ENCODE results near the gene OR1D2. TPM values are rescaled to one million over a fixed set of nuclear protein-coding genes. Genes with fewer than 3 reads are reported as not detected.
"Not testable (repeated sequence)": the region's sequence is repeated elsewhere in the genome, so short reads cannot be mapped to it uniquely, and the experiment has no call there.

Gene OR1D2, protein sequence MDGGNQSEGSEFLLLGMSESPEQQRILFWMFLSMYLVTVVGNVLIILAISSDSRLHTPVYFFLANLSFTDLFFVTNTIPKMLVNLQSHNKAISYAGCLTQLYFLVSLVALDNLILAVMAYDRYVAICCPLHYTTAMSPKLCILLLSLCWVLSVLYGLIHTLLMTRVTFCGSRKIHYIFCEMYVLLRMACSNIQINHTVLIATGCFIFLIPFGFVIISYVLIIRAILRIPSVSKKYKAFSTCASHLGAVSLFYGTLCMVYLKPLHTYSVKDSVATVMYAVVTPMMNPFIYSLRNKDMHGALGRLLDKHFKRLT
- total RNA-seq (2016; rRNA removed; fragmentation: Illumina TruSeq; extraction: Trizol) (not detected in 2 replicates), polyA plus RNA-seq (2011; rRNA removed) (not detected in 2 replicates), polyA minus RNA-seq (2011; rRNA and poly(A)+ RNA removed; ENCODE audit: low replicate concordance) (not detected in 2 replicates), Bru-seq, nascent RNA (not detected), BruChase-seq, experiment 1, labeled RNA remaining after a 6-hour chase (not detected), BruChase-seq, experiment 2, labeled RNA remaining after a 2-hour chase (not detected)
- not detected in 2 replicates for total RNA-seq (2016; cell fraction: cytosol; rRNA removed; fragmentation: Illumina TruSeq; extraction: Trizol; ENCODE audit: low read depth)
- total RNA-seq (2016; cell fraction: insoluble cytoplasmic fraction; rRNA removed; fragmentation: Illumina TruSeq; extraction: Trizol) = not detected in 2 replicates
- not detected in 2 replicates for total RNA-seq (2016; cell fraction: membrane; rRNA removed; fragmentation: Illumina TruSeq; extraction: Trizol)
- not detected in 2 replicates for total RNA-seq (2016; cell fraction: nucleus; rRNA removed; fragmentation: Illumina TruSeq; extraction: Trizol)
- not detected in 2 replicates for polyA plus RNA-seq (2011; cell fraction: cytosol; rRNA removed)
- not detected in 2 replicates for polyA plus RNA-seq (2011; cell fraction: nucleus; rRNA removed)
- polyA plus RNA-seq (2012) = not detected in 2 replicates
- not detected in 2 replicates for polyA plus RNA-seq (2016; cell fraction: cytosol; fragmentation: Illumina TruSeq; extraction: Trizol; ENCODE audit: low read depth)
- not detected in 2 replicates for polyA plus RNA-seq (2016; cell fraction: insoluble cytoplasmic fraction; fragmentation: Illumina TruSeq; extraction: Trizol; ENCODE audit: low read depth)
- polyA plus RNA-seq (2016; cell fraction: membrane; fragmentation: Illumina TruSeq; extraction: Trizol; ENCODE audit: low read depth) = not detected in 2 replicates
- polyA plus RNA-seq (2016; cell fraction: nucleus; fragmentation: Illumina TruSeq; extraction: Trizol; ENCODE audit: insufficient read depth, low read depth) = not detected in 2 replicates
- not detected in 2 replicates for polyA minus RNA-seq (2011; cell fraction: cytosol; rRNA and poly(A)+ RNA removed)
- not detected in 2 replicates for polyA minus RNA-seq (2011; cell fraction: nucleus; rRNA and poly(A)+ RNA removed)
- long read RNA-seq, experiment 1 = 0 reads
- long read RNA-seq, experiment 2 = 0 reads

DNA sequence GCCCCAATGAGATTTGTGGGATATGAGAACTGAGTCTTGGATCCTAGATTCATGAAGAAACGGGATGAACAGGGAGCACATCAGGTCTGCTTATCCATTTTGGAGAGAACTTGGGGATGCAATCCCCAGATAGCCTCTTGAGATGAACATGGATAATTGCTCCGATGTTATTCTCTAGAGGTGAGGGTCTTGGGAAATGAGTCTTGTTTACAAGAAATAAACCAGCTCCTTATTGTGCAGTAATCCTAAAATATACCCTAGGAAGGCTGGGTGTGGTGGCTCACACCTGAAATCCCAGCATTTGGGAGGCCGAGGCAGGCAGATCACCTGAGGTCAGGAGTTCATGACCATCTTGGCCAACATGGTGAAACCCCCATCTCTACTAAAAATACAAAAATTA lies at the start of gene OR1D2:
Gene OR1D2 (minus strand): TSS at position 101 of the 400 bp plus-strand sequence. CDS start 11,426 bp downstream, outside the sequence.
- no peak within 1 kb of the TSS for H3K27ac ChIP-seq (ENCODE audit: extremely low read length, insufficient read depth, low read length)
- H4K20me1 ChIP-seq (ENCODE audit: insufficient read depth, low read length) = no peaks in the 10 kb centered on the region
- WGBS (ENCODE audit: low lambda C conversion rate) = 2% methylated on average over 3 of the region's 3 CpGs
- in situ Hi-C loops (cut with HindIII; ENCODE audit: extremely low pct_ligation_motif_present, low pct_unique_long_range_greater_than_20kb) (no loop called here), intact Hi-C loops (cut with micrococcal nuclease; ENCODE audit: unreplicated experiment) (no loop called here)
- CTCF ChIA-PET (ENCODE audit: low intra/inter-chr PET ratio, low total read pairs) = no interaction called here
- TF ChIP-seq ZMYM3 (CRISPR knock-in tag; IDR thresholded peaks at IDR 0.05) (no peak), ZNF24 (IDR thresholded peaks at IDR 0.05) (no peak), NFE2L2 (IDR thresholded peaks at IDR 0.05; ENCODE audit: low read length) (no peak), HDAC2 (CRISPR knock-in tag; IDR thresholded peaks at IDR 0.05) (no peak), ZNF878 (CRISPR knock-in tag; IDR thresholded peaks at IDR 0.05) (no peak), TOE1 (CRISPR knock-in tag; IDR thresholded peaks at IDR 0.05) (no peak), CREM (IDR thresholded peaks at IDR 0.05) (no peak), CREM (CRISPR knock-in tag; IDR thresholded peaks at IDR 0.05) (no peak), ZNF605 (CRISPR knock-in tag; IDR thresholded peaks at IDR 0.05) (no peak)
- TF ChIP-seq, protein P1, sequence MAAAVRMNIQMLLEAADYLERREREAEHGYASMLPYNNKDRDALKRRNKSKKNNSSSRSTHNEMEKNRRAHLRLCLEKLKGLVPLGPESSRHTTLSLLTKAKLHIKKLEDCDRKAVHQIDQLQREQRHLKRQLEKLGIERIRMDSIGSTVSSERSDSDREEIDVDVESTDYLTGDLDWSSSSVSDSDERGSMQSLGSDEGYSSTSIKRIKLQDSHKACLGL (CRISPR knock-in tag; IDR thresholded peaks at IDR 0.05) = no peak
- ATAC-seq = no peak
- H3K9me3 ChIP-seq (ENCODE audit: low read length) = peaks cover 4% of the 10 kb centered on the region; the same call in 1 of the 2 replicates
- H3K4me1 ChIP-seq (ENCODE audit: insufficient read depth, low read length) = no peaks in the 10 kb centered on the region
- POLR2A ChIA-PET = no interaction called here
- no peak within 1 kb of the TSS for H3K4me2 ChIP-seq (ENCODE audit: low read depth, low read length)
- H3K9ac ChIP-seq (ENCODE audit: insufficient read depth, low read depth, low read length) = no peak within 1 kb of the TSS
- H2AFZ ChIP-seq (ENCODE audit: low read length) = no peak within 1 kb of the TSS
- FAIRE-seq = no peak
- H3K36me3 ChIP-seq (replicated peaks in 1 of 2; ENCODE audit: control insufficient read depth in 1 of 2, insufficient read depth in 2 of 2, low read length in 2 of 2) = no peaks in the 10 kb centered on the region
- H3K79me2 ChIP-seq (ENCODE audit: insufficient read depth, low read length) = no peaks in the 10 kb centered on the region
- H3K4me3 ChIP-seq (replicated peaks in 1 of 3; ENCODE audit: insufficient read depth in 1 of 3, low read depth in 2 of 3, low read length in 3 of 3) = no peak within 1 kb of the TSS
- no peak for DNase-seq (ENCODE audit: low spot score)
- no peaks in the 10 kb centered on the region for H3K27me3 ChIP-seq (ENCODE audit: control insufficient read depth in 1 of 2, insufficient read depth in 2 of 2, low read length in 2 of 2)
- BruUV-seq (replicated peaks) = no TSS peak

DNA sequence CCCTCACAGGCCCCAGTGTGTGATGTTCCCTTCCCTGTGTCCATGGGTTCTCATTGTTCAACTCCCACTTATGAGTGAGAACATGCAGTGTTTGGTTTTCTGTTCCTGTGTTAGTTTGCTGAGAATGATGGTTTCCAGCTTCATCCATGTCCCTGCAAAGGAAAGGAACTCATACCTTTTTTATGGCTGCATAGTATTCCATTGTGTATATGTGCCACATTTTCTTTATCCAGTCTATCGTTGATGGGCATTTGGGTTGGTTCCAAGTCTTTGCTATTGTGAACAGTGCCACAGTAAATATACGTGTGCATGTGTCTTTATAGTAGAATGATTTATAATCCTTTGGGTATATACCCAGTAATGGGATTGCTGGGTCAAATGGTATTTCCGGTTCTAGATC lies 33.3 kb upstream of the OR1D2 start:
- intact Hi-C loops (cut with micrococcal nuclease; ENCODE audit: unreplicated experiment); in situ Hi-C loops (cut with HindIII; ENCODE audit: extremely low pct_ligation_motif_present, low pct_unique_long_range_greater_than_20kb); DNase-seq (ENCODE audit: low spot score); FAIRE-seq; ATAC-seq; H2AFZ ChIP-seq (ENCODE audit: low read length); CTCF ChIA-PET (ENCODE audit: low intra/inter-chr PET ratio, low total read pairs); H3K9me3 ChIP-seq (ENCODE audit: low read length); H3K4me2 ChIP-seq (ENCODE audit: low read depth, low read length); H4K20me1 ChIP-seq (ENCODE audit: insufficient read depth, low read length); H3K4me3 ChIP-seq (replicated peaks in 1 of 3; ENCODE audit: insufficient read depth in 1 of 3, low read depth in 2 of 3, low read length in 3 of 3); H3K27me3 ChIP-seq (ENCODE audit: control insufficient read depth in 1 of 2, insufficient read depth in 2 of 2, low read length in 2 of 2); BruUV-seq (replicated peaks); POLR2A ChIA-PET; H3K79me2 ChIP-seq (ENCODE audit: insufficient read depth, low read length); H3K36me3 ChIP-seq (replicated peaks in 1 of 2; ENCODE audit: control insufficient read depth in 1 of 2, insufficient read depth in 2 of 2, low read length in 2 of 2); H3K9ac ChIP-seq (ENCODE audit: insufficient read depth, low read depth, low read length); H3K4me1 ChIP-seq (ENCODE audit: insufficient read depth, low read length); H3K27ac ChIP-seq (ENCODE audit: extremely low read length, insufficient read depth, low read length): not testable (repeated sequence)
- WGBS (ENCODE audit: low lambda C conversion rate) = 19% methylated on average over 3 of the region's 3 CpGs
